ENCODE results near the gene KDM4B. TPM values are rescaled to one million over a fixed set of nuclear protein-coding genes. Genes with fewer than 3 reads are reported as not detected.
A peak's percentile ranks its signal among the peaks of the same experiment; 100 is the strongest.

KDM4B gene
- polyA plus RNA-seq, 3 donors, result 6.4 to 22.7 (median 12.7) TPM

- peak overlapping the region in 1 of 7 donors; percentile 68 for H3K27ac Mint-ChIP-seq
- no peak overlapping the region for H3K4me2 ChIP-seq (replicated peaks; ENCODE audit: extremely low read depth, low read length, poor library complexity, severe bottlenecking)
- peaks cover 1% of the 10 kb centered on the region for H3K4me1 Mint-ChIP-seq
- peaks cover 0 to 2% (median 0%) of the 10 kb centered on the region in 3 donors for H3K27me3 Mint-ChIP-seq (ENCODE audit: low read depth in 3 of 3)
- H3K27me3 ChIP-seq (ENCODE audit: control insufficient read depth in 2 of 2, insufficient read depth in 2 of 2, low read length in 2 of 2), result no peaks in the 10 kb centered on the region
- no peak overlapping the region for H3K9ac ChIP-seq (ENCODE audit: insufficient read depth, low read length, poor library complexity, severe bottlenecking)
- H3K36me3 Mint-ChIP-seq, result peaks cover 27 to 33% of the 10 kb centered on the region in 2 donors
- H3K27ac ChIP-seq (ENCODE audit: low read depth in 1 of 2, low read length in 2 of 2), result no peak overlapping the region
- H2AFZ ChIP-seq (ENCODE audit: insufficient read depth, low read depth, low read length, poor library complexity, severe bottlenecking), result no peak overlapping the region
- H3K79me2 ChIP-seq (ENCODE audit: insufficient read depth, low read length), result peaks cover 35% of the 10 kb centered on the region
- peaks cover 24 to 59% of the 10 kb centered on the region in 2 donors for H3K36me3 ChIP-seq (replicated peaks in 1 of 2; ENCODE audit: control insufficient read depth in 1 of 2, insufficient read depth in 2 of 2, low read length in 2 of 2)
- no peak overlapping the region for H3K4me3 Mint-ChIP-seq
- H4K20me1 ChIP-seq (ENCODE audit: insufficient read depth, low read length), result peaks cover 99% of the 10 kb centered on the region
- no peak overlapping the region for H3K4me3 ChIP-seq (replicated peaks in 1 of 3; ENCODE audit: low read depth in 2 of 3, low read length in 3 of 3)
- H3K9me3 ChIP-seq (replicated peaks in 1 of 2; ENCODE audit: control insufficient read depth in 1 of 2, insufficient read depth in 1 of 2, low read length in 2 of 2), result no peaks in the 10 kb centered on the region
- H3K4me1 ChIP-seq (ENCODE audit: control insufficient read depth in 1 of 2, insufficient read depth in 2 of 2, low read length in 2 of 2), result no peaks in the 10 kb centered on the region
- WGBS (ENCODE audit: insufficient coverage), result 63% methylated on average over 2 of the region's 5 CpGs
- intact Hi-C loops (cut with micrococcal nuclease), result no loop called here
- H3K9me3 Mint-ChIP-seq, result no peaks in the 10 kb centered on the region
- TF ChIP-seq, protein P1, sequence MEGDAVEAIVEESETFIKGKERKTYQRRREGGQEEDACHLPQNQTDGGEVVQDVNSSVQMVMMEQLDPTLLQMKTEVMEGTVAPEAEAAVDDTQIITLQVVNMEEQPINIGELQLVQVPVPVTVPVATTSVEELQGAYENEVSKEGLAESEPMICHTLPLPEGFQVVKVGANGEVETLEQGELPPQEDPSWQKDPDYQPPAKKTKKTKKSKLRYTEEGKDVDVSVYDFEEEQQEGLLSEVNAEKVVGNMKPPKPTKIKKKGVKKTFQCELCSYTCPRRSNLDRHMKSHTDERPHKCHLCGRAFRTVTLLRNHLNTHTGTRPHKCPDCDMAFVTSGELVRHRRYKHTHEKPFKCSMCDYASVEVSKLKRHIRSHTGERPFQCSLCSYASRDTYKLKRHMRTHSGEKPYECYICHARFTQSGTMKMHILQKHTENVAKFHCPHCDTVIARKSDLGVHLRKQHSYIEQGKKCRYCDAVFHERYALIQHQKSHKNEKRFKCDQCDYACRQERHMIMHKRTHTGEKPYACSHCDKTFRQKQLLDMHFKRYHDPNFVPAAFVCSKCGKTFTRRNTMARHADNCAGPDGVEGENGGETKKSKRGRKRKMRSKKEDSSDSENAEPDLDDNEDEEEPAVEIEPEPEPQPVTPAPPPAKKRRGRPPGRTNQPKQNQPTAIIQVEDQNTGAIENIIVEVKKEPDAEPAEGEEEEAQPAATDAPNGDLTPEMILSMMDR (IDR thresholded peaks at IDR 0.05), result no peak
- DNase-seq, result no peak
Measured at GRCh38 chr19:5017235-5017634, 48.3 kb downstream of the KDM4B start.

GRCh38 chr19:5018224-5019015, 49.5 kb downstream of the KDM4B start:
- H3K27ac Mint-ChIP-seq, result peak overlapping the region in 3 of 7 donors; percentile 38 to 78 (median 46)
- TF ChIP-seq, protein P1 (IDR thresholded peaks at IDR 0.05), result no peak

More at GRCh38 chr19:5018224-5019015, 49.5 kb downstream of the KDM4B start:
- no peak overlapping the region for H3K9ac ChIP-seq (ENCODE audit: insufficient read depth, low read length, poor library complexity, severe bottlenecking)
- peak overlapping the region in 1 of 2 donors; percentile 31 for H3K27ac ChIP-seq (ENCODE audit: low read depth in 1 of 2, low read length in 2 of 2)
- peaks cover 1% of the 10 kb centered on the region for H3K4me1 Mint-ChIP-seq
- WGBS (ENCODE audit: insufficient coverage), result 73% methylated on average over 9 of the region's 16 CpGs
- H3K36me3 ChIP-seq (replicated peaks in 1 of 2; ENCODE audit: control insufficient read depth in 1 of 2, insufficient read depth in 2 of 2, low read length in 2 of 2), result peaks cover 17 to 60% of the 10 kb centered on the region in 2 donors
- no peaks in the 10 kb centered on the region for H3K4me1 ChIP-seq (ENCODE audit: control insufficient read depth in 1 of 2, insufficient read depth in 2 of 2, low read length in 2 of 2)
- intact Hi-C loops (cut with micrococcal nuclease), result no loop called here
- no peaks in the 10 kb centered on the region for H3K27me3 ChIP-seq (ENCODE audit: control insufficient read depth in 2 of 2, insufficient read depth in 2 of 2, low read length in 2 of 2)
- H3K79me2 ChIP-seq (ENCODE audit: insufficient read depth, low read length), result peaks cover 33% of the 10 kb centered on the region
- peaks cover 99% of the 10 kb centered on the region for H4K20me1 ChIP-seq (ENCODE audit: insufficient read depth, low read length)
- H3K4me2 ChIP-seq (replicated peaks; ENCODE audit: extremely low read depth, low read length, poor library complexity, severe bottlenecking), result no peak overlapping the region
- H3K9me3 ChIP-seq (replicated peaks in 1 of 2; ENCODE audit: control insufficient read depth in 1 of 2, insufficient read depth in 1 of 2, low read length in 2 of 2), result no peaks in the 10 kb centered on the region
- no peak overlapping the region for H2AFZ ChIP-seq (ENCODE audit: insufficient read depth, low read depth, low read length, poor library complexity, severe bottlenecking)
- H3K9me3 Mint-ChIP-seq, result no peaks in the 10 kb centered on the region
- no peak overlapping the region for H3K4me3 ChIP-seq (replicated peaks in 1 of 3; ENCODE audit: low read depth in 2 of 3, low read length in 3 of 3)
- no peak for DNase-seq
- H3K27me3 Mint-ChIP-seq (ENCODE audit: low read depth in 3 of 3), result peaks cover 0 to 2% (median 0%) of the 10 kb centered on the region in 3 donors
- H3K4me3 Mint-ChIP-seq, result no peak overlapping the region
- H3K36me3 Mint-ChIP-seq, result peaks cover 23 to 37% of the 10 kb centered on the region in 2 donors

All from CD14-positive monocyte (primary cell).